ENCODE results near the gene CALCOCO1.

DNA sequence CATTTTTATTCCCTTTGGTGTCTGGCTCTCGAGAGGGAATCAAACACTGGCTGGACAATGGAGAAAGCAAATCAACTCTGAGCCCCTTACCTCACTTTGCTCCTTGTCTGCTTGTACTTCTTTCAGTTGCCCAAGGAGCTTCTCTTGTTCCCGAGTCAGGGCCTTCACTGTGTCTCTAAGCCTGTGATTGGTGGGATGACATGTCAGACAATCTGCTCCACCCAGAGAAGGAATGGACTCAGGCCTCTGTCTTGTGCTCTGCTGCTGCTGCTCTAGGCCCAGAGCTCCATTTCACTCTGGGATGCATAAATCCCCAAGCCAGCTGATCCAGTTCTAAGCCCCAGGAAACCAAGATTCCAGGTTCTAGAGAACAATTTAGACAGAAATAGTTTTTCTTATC is 7.6 kb downstream of the CALCOCO1 start:
- TF ChIP-seq, protein P1, sequence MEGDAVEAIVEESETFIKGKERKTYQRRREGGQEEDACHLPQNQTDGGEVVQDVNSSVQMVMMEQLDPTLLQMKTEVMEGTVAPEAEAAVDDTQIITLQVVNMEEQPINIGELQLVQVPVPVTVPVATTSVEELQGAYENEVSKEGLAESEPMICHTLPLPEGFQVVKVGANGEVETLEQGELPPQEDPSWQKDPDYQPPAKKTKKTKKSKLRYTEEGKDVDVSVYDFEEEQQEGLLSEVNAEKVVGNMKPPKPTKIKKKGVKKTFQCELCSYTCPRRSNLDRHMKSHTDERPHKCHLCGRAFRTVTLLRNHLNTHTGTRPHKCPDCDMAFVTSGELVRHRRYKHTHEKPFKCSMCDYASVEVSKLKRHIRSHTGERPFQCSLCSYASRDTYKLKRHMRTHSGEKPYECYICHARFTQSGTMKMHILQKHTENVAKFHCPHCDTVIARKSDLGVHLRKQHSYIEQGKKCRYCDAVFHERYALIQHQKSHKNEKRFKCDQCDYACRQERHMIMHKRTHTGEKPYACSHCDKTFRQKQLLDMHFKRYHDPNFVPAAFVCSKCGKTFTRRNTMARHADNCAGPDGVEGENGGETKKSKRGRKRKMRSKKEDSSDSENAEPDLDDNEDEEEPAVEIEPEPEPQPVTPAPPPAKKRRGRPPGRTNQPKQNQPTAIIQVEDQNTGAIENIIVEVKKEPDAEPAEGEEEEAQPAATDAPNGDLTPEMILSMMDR (IDR thresholded peaks at IDR 0.05): no peak
- no peak for TF ChIP-seq POLR2A (IDR thresholded peaks at IDR 0.05)

All from adrenal gland (tissue), 5 donors.